GM06990 (cell line): ENCODE measurements around the gene OVCH1.
A peak's percentile ranks its signal among the peaks of the same experiment; 100 is the strongest.

Experiments used
- DNase-seq: peaks from one replicate; pipeline ENCODE4 v3.0.0-alpha.2; 2011; ENCODE audit not compliant: insufficient read length; ENCODE audit errors: extremely low read depth
- H3K27me3 ChIP-seq: replicated peaks from 2 replicates; pipeline ENCODE4 v1.6.0; 2011; ENCODE audit warnings: low read length; ENCODE audit not compliant: control insufficient read depth, insufficient read depth
- H3K36me3 ChIP-seq: 2 replicates; pipeline ENCODE4 v1.5.1; 2011; ENCODE audit warnings: low read length; ENCODE audit not compliant: control insufficient read depth, insufficient read depth
- H3K4me3 ChIP-seq: replicated peaks from 2 replicates; pipeline ENCODE4 v1.5.1; 2011; ENCODE audit warnings: low read depth, mild to moderate bottlenecking, control low read depth, low read length
- TF ChIP-seq, protein P1 (sequence below): IDR thresholded peaks from 2 replicates; pipeline ENCODE4 v1.5.1; 2011; ENCODE audit warnings: low read length, control low read depth, mild to moderate bottlenecking, inconsistent platforms; ENCODE audit not compliant: insufficient read depth, poor library complexity, severe bottlenecking

The OVCH1 gene

DNA sequence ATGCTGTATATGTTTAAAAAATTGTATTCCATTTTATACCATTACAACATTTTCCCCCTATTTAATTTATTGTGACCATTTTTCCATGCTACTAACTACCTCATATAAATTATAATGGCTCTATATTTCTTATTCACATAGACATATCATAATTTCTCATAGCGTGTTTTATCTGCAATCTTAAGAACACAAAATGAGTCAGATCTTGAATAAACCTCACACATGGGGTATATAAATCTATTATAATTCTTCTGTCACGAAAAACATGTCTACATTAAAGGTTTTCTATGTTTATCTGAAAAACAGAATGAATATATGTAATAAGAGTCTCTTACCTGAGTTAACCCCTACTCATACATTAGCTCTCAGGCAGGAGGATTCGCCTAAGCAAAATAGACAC lies 66.0 kb downstream of the OVCH1 start:
- Histone ChIP-seq H3K4me3 (no peak overlapping the region), H3K36me3 (no peaks in the 10 kb centered on the region), H3K27me3 (no peaks in the 10 kb centered on the region)
- TF ChIP-seq, protein P1, sequence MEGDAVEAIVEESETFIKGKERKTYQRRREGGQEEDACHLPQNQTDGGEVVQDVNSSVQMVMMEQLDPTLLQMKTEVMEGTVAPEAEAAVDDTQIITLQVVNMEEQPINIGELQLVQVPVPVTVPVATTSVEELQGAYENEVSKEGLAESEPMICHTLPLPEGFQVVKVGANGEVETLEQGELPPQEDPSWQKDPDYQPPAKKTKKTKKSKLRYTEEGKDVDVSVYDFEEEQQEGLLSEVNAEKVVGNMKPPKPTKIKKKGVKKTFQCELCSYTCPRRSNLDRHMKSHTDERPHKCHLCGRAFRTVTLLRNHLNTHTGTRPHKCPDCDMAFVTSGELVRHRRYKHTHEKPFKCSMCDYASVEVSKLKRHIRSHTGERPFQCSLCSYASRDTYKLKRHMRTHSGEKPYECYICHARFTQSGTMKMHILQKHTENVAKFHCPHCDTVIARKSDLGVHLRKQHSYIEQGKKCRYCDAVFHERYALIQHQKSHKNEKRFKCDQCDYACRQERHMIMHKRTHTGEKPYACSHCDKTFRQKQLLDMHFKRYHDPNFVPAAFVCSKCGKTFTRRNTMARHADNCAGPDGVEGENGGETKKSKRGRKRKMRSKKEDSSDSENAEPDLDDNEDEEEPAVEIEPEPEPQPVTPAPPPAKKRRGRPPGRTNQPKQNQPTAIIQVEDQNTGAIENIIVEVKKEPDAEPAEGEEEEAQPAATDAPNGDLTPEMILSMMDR, result no peak
- DNase-seq, result no peak

DNA sequence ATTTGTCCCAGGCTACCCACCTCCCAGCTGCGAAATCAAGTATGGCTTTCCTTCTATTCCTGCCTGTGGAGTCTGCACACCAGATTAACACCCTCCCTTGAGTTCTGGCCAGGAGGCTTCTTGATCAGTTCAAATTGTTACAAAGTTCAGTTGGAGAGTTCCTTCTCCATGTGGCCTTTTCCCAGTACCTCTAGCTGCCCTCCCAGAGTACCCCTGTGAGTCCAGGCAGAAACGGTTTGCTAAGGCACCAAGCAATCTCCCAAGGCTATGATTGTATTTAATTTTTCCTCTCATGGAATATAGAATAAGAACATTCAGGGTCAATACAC lies 66.8 kb downstream of the OVCH1 start:
- TF ChIP-seq, protein P1, result no peak
- no peak overlapping the region for H3K4me3 ChIP-seq
- H3K27me3 ChIP-seq, result no peaks in the 10 kb centered on the region
- DNase-seq, result no peak
- H3K36me3 ChIP-seq, result no peaks in the 10 kb centered on the region

DNA sequence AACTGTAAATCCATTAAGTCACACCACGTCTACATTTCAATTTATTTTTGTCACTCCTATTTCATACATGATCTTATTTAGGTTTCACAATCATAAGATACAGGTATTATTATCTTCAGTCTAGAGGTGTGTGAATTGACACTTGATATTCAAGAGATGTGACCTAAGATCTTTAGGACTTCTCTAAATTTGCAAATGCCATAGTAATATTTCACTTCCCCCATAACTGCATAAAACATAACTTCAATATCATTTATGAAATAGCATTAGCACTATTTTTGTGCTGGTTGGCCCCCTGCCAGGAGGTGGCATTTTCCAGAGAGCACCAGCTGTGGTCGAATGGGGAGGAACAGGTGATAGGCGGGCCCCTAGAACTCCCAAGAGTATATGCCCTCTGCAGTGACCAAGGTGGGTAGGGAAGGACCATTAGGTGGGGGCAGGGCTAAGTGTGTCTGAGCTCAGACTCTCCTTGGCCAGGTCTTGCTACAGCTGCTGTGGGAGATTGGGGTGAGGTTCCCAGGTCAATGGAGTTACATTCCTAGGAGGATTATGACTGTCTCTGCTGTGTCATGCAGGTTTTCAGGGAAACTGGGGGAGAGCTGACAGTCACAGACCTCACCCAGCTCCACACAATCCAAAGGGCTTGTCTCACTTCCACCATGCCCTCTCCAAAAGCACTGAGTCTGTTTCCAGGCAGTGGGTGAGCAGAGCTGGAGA lies 67.3 kb downstream of the OVCH1 start:
- Histone ChIP-seq H3K4me3 (no peak overlapping the region), H3K36me3 (no peaks in the 10 kb centered on the region), H3K27me3 (no peaks in the 10 kb centered on the region)
- TF ChIP-seq, protein P1, result no peak
- no peak for DNase-seq

DNA sequence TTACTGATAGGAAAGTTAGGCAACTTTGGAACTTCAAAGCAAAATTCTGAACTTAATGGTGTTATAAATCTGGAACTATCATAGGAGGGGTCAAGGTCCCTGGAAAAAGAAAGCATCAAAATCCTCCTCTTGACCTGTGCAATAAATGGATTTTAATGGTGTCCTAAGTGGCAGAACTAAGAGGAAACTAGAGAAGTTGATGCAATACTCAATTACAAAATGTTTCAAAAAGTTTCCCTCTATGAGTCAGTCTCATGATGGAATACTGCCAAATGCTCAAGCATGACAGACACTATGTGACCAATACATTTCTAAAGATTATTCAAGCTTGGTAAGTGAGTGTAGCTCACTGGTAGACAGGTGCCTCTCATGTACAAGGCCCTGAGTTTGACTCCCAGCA lies 68.9 kb downstream of the OVCH1 start:
- TF ChIP-seq, protein P1, result no peak
- DNase-seq, result peak; percentile 30
- H3K36me3 ChIP-seq, result no peaks in the 10 kb centered on the region
- H3K27me3 ChIP-seq, result no peaks in the 10 kb centered on the region
- no peak overlapping the region for H3K4me3 ChIP-seq

DNA sequence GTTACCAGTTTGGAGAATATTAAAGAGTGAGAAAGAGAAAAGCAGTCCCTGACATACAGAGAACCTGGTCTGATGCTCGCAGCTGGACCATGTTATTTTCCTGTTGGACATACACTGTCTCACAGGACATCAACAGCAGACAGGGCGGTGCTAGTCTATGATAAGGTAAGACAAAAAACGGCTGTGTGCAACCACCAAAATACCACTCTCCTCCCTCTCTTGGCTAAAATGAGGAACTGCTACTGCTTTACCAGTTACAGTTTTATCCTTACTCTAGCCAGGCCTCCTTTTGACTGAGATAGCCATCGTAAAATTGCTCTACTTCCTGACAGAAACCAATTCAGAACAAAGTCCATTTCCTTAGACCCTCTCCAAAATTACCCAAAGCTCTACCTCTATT lies 69.5 kb downstream of the OVCH1 start:
- peak; percentile 22 for DNase-seq
- no peaks in the 10 kb centered on the region for H3K36me3 ChIP-seq
- H3K4me3 ChIP-seq, result no peak overlapping the region
- H3K27me3 ChIP-seq, result no peaks in the 10 kb centered on the region
- TF ChIP-seq, protein P1, result peak; percentile 52

DNA sequence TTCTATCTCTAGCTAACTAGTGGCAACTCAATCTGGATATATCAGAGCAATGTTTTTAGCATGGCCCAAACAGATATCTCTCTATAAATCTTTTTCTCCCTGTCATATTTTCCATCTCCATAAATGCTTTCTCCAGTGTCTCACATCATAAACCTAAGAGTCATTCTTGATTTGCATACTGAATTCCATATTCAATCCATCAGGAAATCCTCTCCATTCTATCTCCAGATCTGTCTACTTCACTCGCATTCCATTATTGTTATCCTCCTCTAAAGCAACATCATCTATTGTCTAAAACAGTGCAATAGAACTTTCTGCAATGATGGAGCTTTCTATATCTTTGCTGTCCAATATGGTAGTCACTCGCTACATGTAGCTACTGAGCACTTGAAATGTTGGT lies 71.0 kb downstream of the OVCH1 start:
- TF ChIP-seq, protein P1, result no peak
- Histone ChIP-seq H3K27me3 (no peaks in the 10 kb centered on the region), H3K4me3 (no peak overlapping the region), H3K36me3 (no peaks in the 10 kb centered on the region)
- DNase-seq, result no peak
